Measurements from ENCODE around the gene ARL11.
A peak's percentile ranks its signal among the peaks of the same experiment; 100 is the strongest.

- TF ChIP-seq CTCF (IDR thresholded peaks at IDR 0.05; ENCODE audit: poor library complexity, severe bottlenecking) = peak; percentile 3
- TF ChIP-seq TAF1 (IDR thresholded peaks at IDR 0.05; ENCODE audit: low read depth) = peak; percentile 59
- peak; percentile 66 for TF ChIP-seq POLR2AphosphoS5 (IDR thresholded peaks at IDR 0.05)
- no peak for TF ChIP-seq SMC3 (conservative IDR thresholded peaks at IDR 0.05; ENCODE audit: poor library complexity)
- no peak for TF ChIP-seq REST (IDR thresholded peaks at IDR 0.05; ENCODE audit: borderline replicate concordance)
- TF ChIP-seq EZH2 (IDR thresholded peaks at IDR 0.05; ENCODE audit: borderline replicate concordance, insufficient read depth, low read length, poor library complexity, severe bottlenecking) = no peak
Measured at GRCh38 chr13:49585220-49586157, 42.8 kb upstream of the ARL11 start, which contains the start of gene RCBTB1.

Measured in neural cell (in vitro differentiated cells).